Activated naive CD4-positive, alpha-beta T cell treated with anti-CD3 and anti-CD28 coated beads, Interleukin-2, amount 50 U/mL, for 24 hours (primary cell): Measurements from ENCODE around the gene MZB1.
A peak's percentile ranks its signal among the peaks of the same experiment; 100 is the strongest.

Source experiments
- H3K27ac Mint-ChIP-seq: one replicate; pipeline ENCODE4 v1.8.0; 2021; ENCODE audit warnings: mild to moderate bottlenecking, mixed read lengths
- H3K27me3 Mint-ChIP-seq: one replicate; pipeline ENCODE4 v1.8.0; 2021; ENCODE audit warnings: mixed read lengths
- H3K36me3 Mint-ChIP-seq: one replicate; pipeline ENCODE4 v1.8.0; 2021; ENCODE audit warnings: mixed read lengths
- H3K4me1 Mint-ChIP-seq: one replicate; pipeline ENCODE4 v1.8.0; 2021; ENCODE audit warnings: mixed read lengths
- H3K4me3 Mint-ChIP-seq: one replicate; pipeline ENCODE4 v1.8.0; 2021; ENCODE audit warnings: mild to moderate bottlenecking, mixed read lengths
- H3K9me3 Mint-ChIP-seq: one replicate; pipeline ENCODE4 v1.8.0; 2021; ENCODE audit warnings: mixed read lengths

MZB1 gene, protein sequence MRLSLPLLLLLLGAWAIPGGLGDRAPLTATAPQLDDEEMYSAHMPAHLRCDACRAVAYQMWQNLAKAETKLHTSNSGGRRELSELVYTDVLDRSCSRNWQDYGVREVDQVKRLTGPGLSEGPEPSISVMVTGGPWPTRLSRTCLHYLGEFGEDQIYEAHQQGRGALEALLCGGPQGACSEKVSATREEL

DNA sequence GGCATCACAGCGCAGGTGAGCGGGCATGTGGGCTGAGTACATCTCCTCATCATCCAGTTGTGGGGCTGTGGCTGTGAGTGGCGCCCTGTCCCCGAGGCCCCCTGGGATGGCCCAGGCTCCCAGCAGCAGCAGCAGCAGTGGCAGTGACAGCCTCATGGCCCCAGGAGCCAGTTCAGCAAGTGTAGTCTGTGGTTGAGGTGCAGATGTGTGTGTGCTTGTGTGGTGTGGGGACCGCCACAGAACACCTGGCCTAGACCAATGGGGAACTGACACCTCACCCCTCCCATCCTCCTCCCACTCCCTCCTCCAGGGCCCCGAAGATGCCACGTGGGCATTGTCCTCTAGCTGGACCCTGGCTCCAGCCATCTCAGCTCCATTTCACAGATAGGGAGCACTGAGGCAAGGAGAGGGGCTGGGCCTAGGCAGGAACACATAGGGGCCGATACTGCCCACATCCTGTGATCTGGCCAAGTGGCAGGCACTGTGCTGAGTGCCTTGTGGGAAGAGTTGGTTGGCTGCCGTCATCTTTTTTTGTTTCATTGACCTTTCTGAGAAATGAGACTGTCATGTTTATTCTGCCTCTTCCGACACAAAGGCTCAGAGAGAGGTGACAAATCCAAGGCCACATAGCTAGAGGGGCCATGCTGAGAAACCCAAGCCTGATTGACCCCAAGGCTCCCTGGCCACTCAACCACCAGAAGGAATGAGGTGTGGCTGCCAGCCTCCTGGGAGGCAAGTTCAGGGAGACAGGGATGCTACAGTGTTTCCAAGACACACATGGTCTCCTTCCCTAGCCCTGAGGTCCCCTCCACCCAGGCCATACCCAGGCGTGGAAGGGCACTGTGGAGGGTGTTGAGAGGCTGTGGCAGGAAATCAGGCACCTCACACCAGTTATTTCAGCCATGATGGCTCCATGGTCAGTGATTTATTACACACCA is at the start of gene MZB1:
TSS of gene MZB1 (minus strand) at position 213 of the 938 bp plus-strand sequence. CDS start at position 156, 57 bp downstream.
- H3K36me3 Mint-ChIP-seq: no peaks in the 10 kb centered on the region
- H3K27me3 Mint-ChIP-seq: no peaks in the 10 kb centered on the region
- no peak within 1 kb of the TSS for H3K4me3 Mint-ChIP-seq
- no peaks in the 10 kb centered on the region for H3K9me3 Mint-ChIP-seq
- H3K27ac Mint-ChIP-seq: no peak within 1 kb of the TSS
- H3K4me1 Mint-ChIP-seq: peaks cover 52% of the 10 kb centered on the region

DNA sequence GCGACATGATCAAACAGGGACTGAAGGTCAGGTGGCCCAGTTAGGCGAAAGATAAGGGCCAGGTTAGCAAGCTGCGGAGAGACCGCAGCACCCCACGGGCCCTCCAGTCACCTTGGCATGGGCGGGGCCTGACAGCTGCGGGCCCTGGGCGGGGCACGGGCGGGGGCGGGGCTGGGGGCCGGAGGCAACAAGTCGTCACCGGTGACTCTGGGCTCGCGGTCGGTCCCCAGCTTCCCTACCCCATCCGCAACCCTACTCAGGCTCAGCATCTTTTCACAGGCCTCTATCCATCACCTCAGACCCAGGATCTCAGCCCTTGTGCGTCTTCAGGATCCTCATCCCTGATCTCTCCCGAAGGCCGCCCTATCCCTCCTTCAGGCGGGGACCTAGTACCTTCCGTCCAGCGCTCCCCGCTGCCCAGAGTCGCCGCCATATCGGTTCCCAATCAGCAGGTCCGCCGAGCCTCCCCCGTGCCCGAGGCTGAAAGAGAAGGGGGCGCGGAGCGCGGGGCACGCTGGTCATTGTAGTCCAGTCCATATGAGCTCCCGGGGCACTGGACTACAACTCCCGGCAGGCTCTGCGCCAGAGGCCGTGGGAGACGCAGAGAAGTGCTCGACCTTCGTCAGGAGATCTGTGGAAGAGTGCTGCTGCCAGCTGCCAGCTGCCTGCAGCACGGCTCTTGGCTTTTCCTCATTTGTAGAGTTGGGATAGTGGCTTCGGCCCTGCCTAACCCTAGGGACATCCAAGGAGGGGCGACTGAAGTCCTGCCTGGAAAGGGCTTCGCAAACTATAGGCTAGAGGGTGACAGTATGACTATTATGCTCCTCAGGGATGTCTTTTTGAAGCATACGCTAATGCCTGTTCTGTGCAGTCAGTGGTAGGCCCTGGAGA is 49.5 kb upstream of the MZB1 start, which contains the start of gene DNAJC18:
TSS of gene DNAJC18 (minus strand) at position 513 of the 891 bp plus-strand sequence. CDS start at position 433, 80 bp downstream.
- peak within 1 kb of the TSS; percentile 99 for H3K27ac Mint-ChIP-seq
- peaks cover 3% of the 10 kb centered on the region for H3K36me3 Mint-ChIP-seq
- H3K27me3 Mint-ChIP-seq: no peaks in the 10 kb centered on the region
- no peaks in the 10 kb centered on the region for H3K9me3 Mint-ChIP-seq
- H3K4me1 Mint-ChIP-seq: peaks cover 38% of the 10 kb centered on the region
- H3K4me3 Mint-ChIP-seq: peak within 1 kb of the TSS; percentile 98

DNA sequence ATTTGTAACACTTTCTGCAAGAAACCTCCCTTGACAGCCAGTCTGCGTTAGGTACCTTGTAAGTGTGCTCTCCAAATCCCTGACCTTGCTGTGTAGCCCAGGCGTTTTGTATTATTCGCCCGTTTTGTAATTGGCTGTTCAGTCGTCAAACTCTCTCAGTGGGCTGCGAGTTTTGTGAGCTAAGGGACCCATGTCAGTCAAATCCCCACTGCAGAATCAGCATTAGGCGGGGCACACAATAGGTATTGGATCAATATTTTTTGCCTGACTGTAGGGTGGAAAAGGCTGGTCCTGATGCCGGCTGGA is 48.9 kb upstream of the MZB1 start:
- Mint-ChIP-seq H3K4me3 (peak overlapping the region; percentile 98), H3K36me3 (peaks cover 3% of the 10 kb centered on the region), H3K9me3 (no peaks in the 10 kb centered on the region), H3K27ac (peak overlapping the region; percentile 53), H3K27me3 (no peaks in the 10 kb centered on the region), H3K4me1 (peaks cover 32% of the 10 kb centered on the region)

DNA sequence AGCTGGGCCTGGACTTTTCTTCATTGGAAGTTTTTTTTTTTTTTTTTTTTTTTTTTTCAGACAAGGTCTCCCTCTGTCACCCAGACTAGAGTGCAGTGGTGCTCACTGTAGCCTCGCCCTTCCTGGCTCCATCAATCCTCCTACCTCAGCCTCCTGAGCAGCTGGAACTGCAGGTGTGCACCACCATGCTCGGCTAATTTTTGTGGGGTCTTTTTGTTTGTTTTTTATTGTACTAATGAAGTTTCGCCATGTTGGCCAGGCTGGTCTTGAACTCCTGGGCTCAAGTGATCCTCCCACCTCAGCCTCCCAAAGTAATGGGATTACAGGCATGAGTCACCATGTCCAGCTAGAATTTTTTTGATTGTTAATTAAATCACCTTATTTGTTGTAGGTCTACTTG is 46.0 kb upstream of the MZB1 start:
- Mint-ChIP-seq H3K27me3 (no peaks in the 10 kb centered on the region), H3K27ac (no peak overlapping the region), H3K9me3 (no peaks in the 10 kb centered on the region), H3K4me1 (peaks cover 24% of the 10 kb centered on the region), H3K4me3 (no peak overlapping the region), H3K36me3 (peaks cover 3% of the 10 kb centered on the region)

DNA sequence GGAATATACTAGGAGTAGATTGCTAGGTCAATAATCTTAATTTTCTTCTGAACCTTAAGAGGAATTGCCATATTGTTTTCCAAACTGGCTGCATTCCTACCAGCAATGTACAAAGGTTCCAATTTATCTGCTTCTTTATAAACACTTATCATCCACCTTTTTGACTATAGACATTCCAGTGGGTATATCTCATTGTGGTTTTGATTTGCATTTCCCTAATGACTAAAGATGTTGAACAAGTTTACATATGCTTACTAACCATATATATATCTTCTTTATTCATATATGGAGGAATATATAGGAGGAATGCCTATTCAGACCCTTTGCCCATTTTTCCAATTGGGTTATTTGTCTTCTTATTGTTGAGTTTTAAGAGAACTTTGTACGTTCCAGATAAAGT is 42.0 kb upstream of the MZB1 start:
- Mint-ChIP-seq H3K36me3 (peaks cover 3% of the 10 kb centered on the region), H3K4me1 (peaks cover 17% of the 10 kb centered on the region), H3K9me3 (no peaks in the 10 kb centered on the region), H3K4me3 (no peak overlapping the region), H3K27ac (no peak overlapping the region), H3K27me3 (no peaks in the 10 kb centered on the region)

DNA sequence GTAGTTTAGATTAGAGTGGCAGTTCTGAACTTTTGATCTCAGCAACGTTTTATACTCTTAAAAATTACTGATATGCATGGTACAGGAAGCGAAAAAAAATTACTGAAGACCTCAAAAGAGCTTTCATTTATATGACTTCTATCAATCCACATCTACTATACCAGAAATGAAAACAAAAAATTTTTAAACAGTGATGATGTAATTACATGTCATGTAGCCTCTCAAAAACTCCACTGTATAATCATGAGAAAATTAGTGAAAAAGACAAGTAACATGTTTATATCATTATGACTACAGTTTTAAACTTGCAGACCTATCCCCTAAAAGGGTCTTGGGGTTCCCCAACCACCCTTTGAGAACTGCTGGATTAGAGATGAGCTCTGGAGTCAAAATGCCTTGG is 40.3 kb upstream of the MZB1 start:
- peak overlapping the region; percentile 55 for H3K27ac Mint-ChIP-seq
- H3K9me3 Mint-ChIP-seq: no peaks in the 10 kb centered on the region
- peaks cover 3% of the 10 kb centered on the region for H3K36me3 Mint-ChIP-seq
- peaks cover 17% of the 10 kb centered on the region for H3K4me1 Mint-ChIP-seq
- peak overlapping the region; percentile 1 for H3K4me3 Mint-ChIP-seq
- H3K27me3 Mint-ChIP-seq: no peaks in the 10 kb centered on the region

DNA sequence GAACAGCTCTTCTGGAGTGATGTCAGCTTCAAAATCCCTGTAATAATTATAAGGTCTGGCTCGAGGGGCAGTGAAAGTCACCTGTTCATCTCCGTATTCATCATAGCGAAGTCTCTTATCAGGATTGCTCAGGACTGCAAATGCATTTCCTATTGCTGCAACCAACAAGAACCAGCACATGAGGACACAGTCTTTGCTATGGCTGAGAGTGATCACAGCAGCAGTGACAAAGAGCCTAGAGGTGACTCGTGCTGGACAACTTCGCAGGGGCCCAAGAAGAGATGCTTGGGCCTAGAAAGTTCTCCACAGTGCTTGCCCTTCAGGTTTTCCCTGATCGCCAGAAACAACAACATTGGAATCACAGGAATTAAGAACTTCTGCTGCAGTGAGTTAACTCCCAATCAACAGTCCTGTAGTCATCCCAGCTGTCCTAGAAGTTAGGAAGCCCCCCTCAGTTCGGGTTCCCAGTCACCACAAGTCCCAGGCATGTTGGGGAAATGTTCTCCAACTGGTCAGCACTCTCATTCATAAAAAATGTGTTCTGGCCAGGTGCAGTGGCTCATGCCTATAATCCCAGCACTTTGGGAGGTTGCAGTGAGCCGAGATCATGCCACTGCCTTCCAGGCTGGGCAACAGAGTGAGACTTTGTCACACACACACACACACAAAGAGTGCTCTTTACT is 36.6 kb upstream of the MZB1 start:
- Mint-ChIP-seq H3K36me3 (peaks cover 7% of the 10 kb centered on the region), H3K27ac (no peak overlapping the region), H3K27me3 (no peaks in the 10 kb centered on the region), H3K9me3 (no peaks in the 10 kb centered on the region), H3K4me1 (peaks cover 22% of the 10 kb centered on the region), H3K4me3 (no peak overlapping the region)

DNA sequence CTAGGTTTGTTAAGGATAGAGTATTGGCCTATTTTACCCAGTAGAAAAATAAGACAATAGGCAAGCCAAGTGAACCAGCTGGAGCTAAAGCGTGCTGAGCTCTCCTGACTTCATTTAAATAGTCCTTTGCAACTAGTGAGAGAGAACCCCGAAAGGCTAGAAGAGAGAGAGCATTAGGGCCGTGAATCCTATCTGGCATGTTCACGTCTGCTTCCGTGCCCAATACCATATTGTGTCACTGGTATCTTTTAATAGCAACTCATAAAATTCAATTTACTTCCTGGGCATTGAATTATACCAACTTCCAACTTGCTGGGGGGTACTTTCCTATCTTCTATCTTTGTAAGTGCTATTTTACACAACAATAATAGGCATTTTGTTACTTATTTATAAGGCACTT is 35.8 kb upstream of the MZB1 start:
- H3K36me3 Mint-ChIP-seq: peaks cover 7% of the 10 kb centered on the region
- no peak overlapping the region for H3K4me3 Mint-ChIP-seq

DNA sequence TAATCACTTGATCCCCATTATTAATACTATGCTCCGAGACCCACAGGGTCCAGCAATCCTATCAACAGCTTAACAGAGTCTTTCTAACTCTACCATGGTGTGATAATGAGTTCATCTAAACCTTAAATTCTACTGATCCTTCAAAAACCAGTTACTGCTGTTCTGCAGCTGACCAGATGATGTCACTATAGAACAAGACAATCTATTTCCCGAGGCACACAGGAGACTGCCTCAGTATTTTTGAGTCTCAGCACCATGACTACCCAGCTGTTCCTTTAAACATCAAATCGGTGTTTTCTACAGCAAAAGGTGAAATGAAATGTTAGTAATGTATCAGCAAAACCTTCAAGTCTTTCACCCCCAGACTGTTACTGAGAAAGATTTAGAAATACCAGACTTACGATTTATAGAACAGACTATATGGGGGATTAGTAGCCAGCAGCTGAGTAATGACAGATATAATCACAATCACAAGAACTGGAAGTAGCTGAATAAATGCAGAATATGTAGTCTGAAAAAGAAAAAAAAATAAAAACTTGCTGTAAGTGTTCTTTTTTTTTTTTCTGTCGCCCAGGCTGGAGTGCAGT is 32.7 kb upstream of the MZB1 start:
- Mint-ChIP-seq H3K4me1 (peaks cover 7% of the 10 kb centered on the region), H3K9me3 (no peaks in the 10 kb centered on the region), H3K4me3 (no peak overlapping the region), H3K27me3 (no peaks in the 10 kb centered on the region), H3K27ac (no peak overlapping the region), H3K36me3 (peaks cover 7% of the 10 kb centered on the region)

More for the DNA sequence above, 35.8 kb upstream of the MZB1 start:
- peaks cover 16% of the 10 kb centered on the region for H3K4me1 Mint-ChIP-seq
- H3K9me3 Mint-ChIP-seq: no peaks in the 10 kb centered on the region
- no peak overlapping the region for H3K27ac Mint-ChIP-seq
- no peaks in the 10 kb centered on the region for H3K27me3 Mint-ChIP-seq

DNA sequence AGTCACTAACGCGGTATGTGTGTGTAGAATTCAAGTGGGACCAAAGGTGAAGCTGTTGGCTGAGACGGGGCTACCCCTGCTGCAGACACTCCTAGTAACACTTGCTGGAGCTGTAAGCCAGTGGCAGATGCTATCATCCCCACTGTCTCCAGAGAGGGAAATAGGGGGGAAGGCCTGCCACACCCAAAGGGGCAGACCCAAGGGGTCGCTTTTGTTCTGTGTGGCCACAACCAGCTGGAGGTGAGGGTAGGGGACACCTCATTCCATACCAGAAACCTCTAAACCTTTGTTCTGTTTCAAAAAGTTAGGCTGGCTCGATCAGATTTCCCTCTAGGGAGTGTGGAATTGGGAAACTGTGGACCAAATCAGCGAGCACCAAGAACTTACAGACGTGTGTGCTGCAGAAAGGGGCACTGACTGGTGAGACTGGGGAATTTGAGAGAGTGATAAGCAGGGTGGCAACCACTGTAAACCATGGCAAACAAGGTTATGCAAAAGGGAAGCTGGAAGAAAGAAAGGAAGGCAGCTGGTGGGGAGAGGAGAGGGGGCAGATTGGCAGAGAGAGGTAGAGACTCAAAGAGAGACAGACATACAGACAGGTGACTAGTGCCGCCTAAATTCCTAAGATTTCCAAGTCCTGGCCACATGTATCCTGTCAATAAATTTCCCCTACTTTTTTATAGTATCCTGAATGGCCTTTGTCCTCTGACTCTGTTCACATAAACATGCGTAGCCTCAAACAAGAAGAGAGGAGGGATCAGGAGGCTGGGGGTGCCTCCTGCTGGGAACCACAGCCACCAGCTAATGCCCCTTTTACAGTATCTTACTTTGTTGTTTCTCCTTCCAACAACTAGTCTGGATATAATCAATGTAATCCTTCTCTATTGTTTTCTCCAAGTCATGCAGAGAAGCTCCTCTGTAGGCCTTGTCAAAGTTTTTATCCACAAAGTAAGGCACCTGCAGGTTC is 29.8 kb upstream of the MZB1 start:
- H3K27me3 Mint-ChIP-seq: no peaks in the 10 kb centered on the region
- peaks cover 5% of the 10 kb centered on the region for H3K36me3 Mint-ChIP-seq
- no peaks in the 10 kb centered on the region for H3K9me3 Mint-ChIP-seq
- H3K27ac Mint-ChIP-seq: no peak overlapping the region
- no peak overlapping the region for H3K4me3 Mint-ChIP-seq
- H3K4me1 Mint-ChIP-seq: peaks cover 28% of the 10 kb centered on the region

DNA sequence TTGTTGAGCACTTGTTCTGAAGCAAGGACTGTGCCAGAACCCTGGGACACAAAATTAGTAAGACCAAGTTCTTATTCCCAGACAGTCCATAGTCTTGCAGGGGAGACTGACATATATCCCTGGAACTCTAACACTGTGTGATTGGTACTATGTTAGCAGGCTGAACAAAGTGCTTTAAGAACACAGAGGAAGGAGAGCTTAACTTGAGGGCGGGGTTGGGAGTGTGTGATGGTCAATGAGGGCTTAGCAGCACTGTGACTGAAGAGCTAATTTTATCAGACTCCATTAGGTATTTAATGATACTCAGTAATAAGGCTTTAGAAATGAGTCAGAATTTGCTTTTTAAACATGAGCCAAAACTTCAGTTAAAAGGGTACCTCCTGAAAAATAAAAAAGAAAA is 29.1 kb upstream of the MZB1 start:
- Mint-ChIP-seq H3K36me3 (peaks cover 5% of the 10 kb centered on the region), H3K9me3 (no peaks in the 10 kb centered on the region), H3K4me1 (peaks cover 36% of the 10 kb centered on the region), H3K27ac (no peak overlapping the region), H3K4me3 (no peak overlapping the region), H3K27me3 (no peaks in the 10 kb centered on the region)

DNA sequence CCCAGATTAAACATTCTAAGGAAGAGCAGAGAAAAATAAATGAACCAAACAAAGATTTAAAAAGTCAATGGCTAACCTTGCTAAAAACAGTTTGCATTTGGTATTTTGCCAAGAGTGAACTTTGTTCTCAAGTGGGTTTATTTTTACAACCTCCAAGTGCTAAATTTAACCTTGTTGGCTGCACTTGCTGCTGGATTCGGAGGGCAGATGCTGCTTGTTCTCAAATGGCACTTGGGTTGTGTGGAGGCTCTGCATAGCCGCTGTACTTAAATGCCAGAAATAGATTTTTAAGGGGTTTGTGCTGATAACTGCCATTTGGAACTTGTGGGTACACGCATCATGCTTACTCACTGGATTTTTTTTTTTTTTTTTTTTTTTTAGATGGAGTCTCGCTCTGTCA is 27.5 kb upstream of the MZB1 start:
- Mint-ChIP-seq H3K9me3 (no peaks in the 10 kb centered on the region), H3K36me3 (peaks cover under 1% of the 10 kb centered on the region), H3K27ac (no peak overlapping the region), H3K4me1 (peaks cover 37% of the 10 kb centered on the region), H3K4me3 (no peak overlapping the region), H3K27me3 (no peaks in the 10 kb centered on the region)

DNA sequence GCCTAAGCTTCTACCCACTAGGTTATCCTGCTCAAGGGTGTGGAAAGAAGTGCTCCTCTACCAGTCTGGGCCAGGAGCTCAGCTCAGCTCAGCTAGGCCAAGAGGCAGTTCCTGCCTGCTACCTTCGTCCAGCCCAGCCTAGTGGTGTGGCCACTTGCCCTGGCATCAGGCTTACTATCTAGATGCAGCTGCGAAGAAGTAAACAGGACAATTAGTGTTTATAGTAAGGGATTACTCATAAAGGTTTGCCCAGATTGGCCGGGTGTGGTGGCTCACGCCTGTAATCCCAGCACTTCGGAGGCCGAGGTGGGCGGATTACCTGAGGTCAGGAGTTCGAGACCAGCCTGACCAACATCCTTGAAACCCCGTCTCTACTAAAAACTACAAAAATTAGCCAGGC is 26.9 kb upstream of the MZB1 start:
- Mint-ChIP-seq H3K9me3 (no peaks in the 10 kb centered on the region), H3K4me3 (no peak overlapping the region), H3K27me3 (no peaks in the 10 kb centered on the region), H3K36me3 (no peaks in the 10 kb centered on the region), H3K27ac (peak overlapping the region; percentile 61), H3K4me1 (peaks cover 34% of the 10 kb centered on the region)

DNA sequence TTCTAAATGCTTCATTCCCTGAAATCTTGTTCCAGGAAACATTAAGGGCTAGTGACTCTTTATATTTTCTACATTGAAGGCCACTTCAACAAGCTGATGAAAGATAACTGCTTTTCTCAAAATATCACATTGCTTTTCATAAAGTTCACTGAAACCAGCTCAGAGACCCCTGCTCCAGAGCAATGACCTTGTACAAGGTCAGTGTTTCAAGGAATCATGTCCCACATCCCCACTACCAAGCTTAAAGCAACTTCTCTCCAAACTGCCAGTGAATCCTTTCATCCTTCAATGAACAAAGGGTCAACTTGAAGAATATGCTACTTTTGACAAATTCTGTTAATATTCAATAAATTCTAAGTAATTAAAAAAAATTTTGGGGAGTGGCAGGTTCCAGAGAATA is 26.2 kb upstream of the MZB1 start:
- peak overlapping the region; percentile 51 for H3K4me3 Mint-ChIP-seq
- no peaks in the 10 kb centered on the region for H3K27me3 Mint-ChIP-seq
- peak overlapping the region; percentile 77 for H3K27ac Mint-ChIP-seq
- H3K36me3 Mint-ChIP-seq: no peaks in the 10 kb centered on the region
- peaks cover 34% of the 10 kb centered on the region for H3K4me1 Mint-ChIP-seq
- no peaks in the 10 kb centered on the region for H3K9me3 Mint-ChIP-seq
